Raji (cell line): ENCODE measurements around the gene TTC8.

ENCODE experiments used
- POLR2A ChIP-seq: IDR thresholded peaks from 2 replicates; pipeline ENCODE4 v1.6.1; 2011; ENCODE audit warnings: low read depth, low read length, control low read depth; ENCODE audit not compliant: insufficient read depth

Gene TTC8

GRCh38 chr14:88824314-88825077 is at the start of gene TTC8:
TTC8 (plus strand) TSS chr14:88824651; CDS start chr14:88824708, 57 bp downstream.
- TF ChIP-seq POLR2A = peak; percentile 89

GRCh38 chr14:88775532-88775931 is 48.9 kb upstream of the TTC8 start:
- no peak for TF ChIP-seq POLR2A

- no peak for TF ChIP-seq POLR2A
Measured at GRCh38 chr14:88785911-88786310, 38.5 kb upstream of the TTC8 start.

GRCh38 chr14:88786715-88787114 is 37.7 kb upstream of the TTC8 start:
- no peak for TF ChIP-seq POLR2A

GRCh38 chr14:88790501-88791251 is 33.8 kb upstream of the TTC8 start:
- TF ChIP-seq POLR2A = no peak

- no peak for TF ChIP-seq POLR2A
Measured at GRCh38 chr14:88791252-88791621, 33.2 kb upstream of the TTC8 start.

- TF ChIP-seq POLR2A = no peak
Measured at GRCh38 chr14:88791629-88792472, 32.6 kb upstream of the TTC8 start.

GRCh38 chr14:88792473-88793258 is 31.8 kb upstream of the TTC8 start, which contains the start of gene EML5:
EML5 (minus strand) TSS chr14:88792953; CDS start chr14:88792503, 450 bp downstream.
- TF ChIP-seq POLR2A = peak; percentile 72

GRCh38 chr14:88793259-88793625 is 31.2 kb upstream of the TTC8 start:
- TF ChIP-seq POLR2A = no peak

GRCh38 chr14:88798156-88798555 is 26.3 kb upstream of the TTC8 start:
- no peak for TF ChIP-seq POLR2A

GRCh38 chr14:88799522-88799921 is 24.9 kb upstream of the TTC8 start:
- TF ChIP-seq POLR2A = no peak

- TF ChIP-seq POLR2A = no peak
Measured at GRCh38 chr14:88802596-88802995, 21.9 kb upstream of the TTC8 start.

GRCh38 chr14:88804035-88804434 is 20.4 kb upstream of the TTC8 start:
- TF ChIP-seq POLR2A = no peak

GRCh38 chr14:88804477-88804876 is 20.0 kb upstream of the TTC8 start:
- no peak for TF ChIP-seq POLR2A

GRCh38 chr14:88808359-88808758 is 16.1 kb upstream of the TTC8 start:
- TF ChIP-seq POLR2A = no peak

- TF ChIP-seq POLR2A = no peak
Measured at GRCh38 chr14:88815980-88816379, 8.5 kb upstream of the TTC8 start.
